BJ (cell line): ENCODE measurements around the gene ZNF22. TPM values are rescaled to one million over a fixed set of nuclear protein-coding genes. Genes with fewer than 3 reads are reported as not detected.

ENCODE experiments used
- CTCF ChIA-PET: fragments of 350-600 bp; formaldehyde crosslinking; extraction: SDS; loops from one replicate; lab custom pipeline; 2021; ENCODE audit warnings: antibody characterized with exemption, inconsistent platforms; lab: Yijun Ruan, JAX
- POLR2A ChIA-PET: fragments of 300-600 bp; sonication (Branson Sonifier 250); formaldehyde crosslinking; extraction: SDS; loops from one replicate; lab custom pipeline; 2021; ENCODE audit warnings: antibody characterized with exemption; lab: Charles Lee
- DNase-seq: peaks from one replicate; pipeline ENCODE4 v3.0.0-alpha.2; 2011; ENCODE audit warnings: low read depth
- H3K27me3 ChIP-seq: 2 replicates; pipeline ENCODE4 v1.6.0; 2011; ENCODE audit warnings: low read length; ENCODE audit not compliant: control insufficient read depth, insufficient read depth
- H3K36me3 ChIP-seq: 2 replicates; pipeline ENCODE4 v1.5.1; 2011; ENCODE audit warnings: low read length; ENCODE audit not compliant: control insufficient read depth, insufficient read depth
- H3K4me3 ChIP-seq: 2 replicates; pipeline ENCODE4 v1.5.1; 2011; ENCODE audit warnings: low read depth, mild to moderate bottlenecking, control low read depth, low read length
- polyA plus RNA-seq: library from polyadenylated mRNA; depleted of rRNA; stranded (reverse); fragments of >200 nt; gene quantifications from 2 replicates; pipeline ENCODE4 v1.2.3, GENCODE V29; 2011; rRNA removed
- TF ChIP-seq, protein P1 (sequence below): IDR thresholded peaks from 2 replicates; pipeline ENCODE4 v1.5.1; 2011; ENCODE audit warnings: low read depth, mild to moderate bottlenecking, control low read depth, inconsistent platforms, low read length, moderate library complexity; ENCODE audit not compliant: insufficient read depth

ZNF22 gene
- polyA plus RNA-seq, 1 experiment: 7.2 TPM

GRCh38 chr10:45050551-45051235 is 50.0 kb downstream of the ZNF22 start:
- Histone ChIP-seq H3K4me3 (no peak overlapping the region), H3K36me3 (no peaks in the 10 kb centered on the region), H3K27me3 (no peaks in the 10 kb centered on the region)
- POLR2A ChIA-PET: no interaction called here
- no peak for DNase-seq
- CTCF ChIA-PET: no interaction called here
- TF ChIP-seq, protein P1, sequence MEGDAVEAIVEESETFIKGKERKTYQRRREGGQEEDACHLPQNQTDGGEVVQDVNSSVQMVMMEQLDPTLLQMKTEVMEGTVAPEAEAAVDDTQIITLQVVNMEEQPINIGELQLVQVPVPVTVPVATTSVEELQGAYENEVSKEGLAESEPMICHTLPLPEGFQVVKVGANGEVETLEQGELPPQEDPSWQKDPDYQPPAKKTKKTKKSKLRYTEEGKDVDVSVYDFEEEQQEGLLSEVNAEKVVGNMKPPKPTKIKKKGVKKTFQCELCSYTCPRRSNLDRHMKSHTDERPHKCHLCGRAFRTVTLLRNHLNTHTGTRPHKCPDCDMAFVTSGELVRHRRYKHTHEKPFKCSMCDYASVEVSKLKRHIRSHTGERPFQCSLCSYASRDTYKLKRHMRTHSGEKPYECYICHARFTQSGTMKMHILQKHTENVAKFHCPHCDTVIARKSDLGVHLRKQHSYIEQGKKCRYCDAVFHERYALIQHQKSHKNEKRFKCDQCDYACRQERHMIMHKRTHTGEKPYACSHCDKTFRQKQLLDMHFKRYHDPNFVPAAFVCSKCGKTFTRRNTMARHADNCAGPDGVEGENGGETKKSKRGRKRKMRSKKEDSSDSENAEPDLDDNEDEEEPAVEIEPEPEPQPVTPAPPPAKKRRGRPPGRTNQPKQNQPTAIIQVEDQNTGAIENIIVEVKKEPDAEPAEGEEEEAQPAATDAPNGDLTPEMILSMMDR: no peak

- H3K27me3 ChIP-seq: no peaks in the 10 kb centered on the region
- POLR2A ChIA-PET: no interaction called here
- TF ChIP-seq, protein P1: no peak
- H3K4me3 ChIP-seq: no peak overlapping the region
- no peaks in the 10 kb centered on the region for H3K36me3 ChIP-seq
- CTCF ChIA-PET: interaction anchor here (0.6 kb wide), 1 partner anchor 12 kb away, joined by 3 read pairs; no protein-coding TSS in a partner anchor
- no peak for DNase-seq
Measured at GRCh38 chr10:45052700-45053099, 52.0 kb downstream of the ZNF22 start.

GRCh38 chr10:45053569-45054100 is 52.9 kb downstream of the ZNF22 start:
- DNase-seq: no peak
- H3K36me3 ChIP-seq: no peaks in the 10 kb centered on the region
- no peaks in the 10 kb centered on the region for H3K27me3 ChIP-seq
- no peak overlapping the region for H3K4me3 ChIP-seq
- POLR2A ChIA-PET: no interaction called here
- CTCF ChIA-PET: no interaction called here
- TF ChIP-seq, protein P1: no peak

Other genes starting within 250 kb of the ZNF22 start
- not detected in 2 replicates for gene TMEM72, start 89.6 kb upstream of the ZNF22 start, polyA plus RNA-seq
- gene RASSF4, start 41.1 kb upstream of the ZNF22 start, polyA plus RNA-seq: 2.5 and 3.9 TPM in 2 replicates
- 7.0 and 11.9 TPM in 2 replicates for gene DEPP1, start 22.1 kb upstream of the ZNF22 start, polyA plus RNA-seq